GM23338 (cell line): ENCODE results near the gene USP32.
"Not testable (repeated sequence)": the region's sequence is repeated elsewhere in the genome, so short reads cannot be mapped to it uniquely, and the experiment has no call there.

ENCODE experiments used
- EZH2 ChIP-seq: fragments of 200-600 bp; sonication (generic); IDR thresholded peaks from one replicate; pipeline ENCODE4 v1.8.0; 2017; ENCODE audit warnings: antibody characterized with exemption, mild to moderate bottlenecking, low read depth; ENCODE audit not compliant: unreplicated experiment
- TF ChIP-seq, protein P1 (sequence below), 2 experiments: fragments of 200-600 bp in 1 of 2; sonication (generic) in 1 of 2; conservative IDR thresholded peaks; 2 replicates each; pipeline versions ENCODE4 v1.5.1 to v1.6.1; 2016 to 2017; ENCODE audit warnings: antibody characterized with exemption in 2 of 2, low read depth in 2 of 2, mild to moderate bottlenecking in 2 of 2, moderate library complexity in 1 of 2

DNA sequence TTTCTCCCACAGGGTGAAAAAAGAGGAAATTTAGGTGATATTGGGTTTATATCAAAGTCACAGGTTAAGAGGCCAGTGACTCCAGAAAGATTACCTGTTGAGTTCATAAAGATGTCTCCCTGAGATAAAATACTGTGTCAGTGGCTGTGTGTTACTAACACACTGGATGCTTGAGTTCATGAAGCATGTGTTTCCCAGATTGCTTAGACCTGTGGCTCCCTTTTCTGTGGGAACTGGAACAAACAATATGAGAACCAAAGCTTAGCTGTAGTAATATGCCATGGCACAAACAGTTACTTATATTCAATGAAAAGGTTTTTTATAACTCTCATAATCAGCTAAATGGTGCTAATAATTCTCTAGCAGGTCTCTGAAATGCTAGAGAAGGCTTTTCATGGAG, 180.7 kb downstream of the USP32 start:
- TF ChIP-seq, protein P1, sequence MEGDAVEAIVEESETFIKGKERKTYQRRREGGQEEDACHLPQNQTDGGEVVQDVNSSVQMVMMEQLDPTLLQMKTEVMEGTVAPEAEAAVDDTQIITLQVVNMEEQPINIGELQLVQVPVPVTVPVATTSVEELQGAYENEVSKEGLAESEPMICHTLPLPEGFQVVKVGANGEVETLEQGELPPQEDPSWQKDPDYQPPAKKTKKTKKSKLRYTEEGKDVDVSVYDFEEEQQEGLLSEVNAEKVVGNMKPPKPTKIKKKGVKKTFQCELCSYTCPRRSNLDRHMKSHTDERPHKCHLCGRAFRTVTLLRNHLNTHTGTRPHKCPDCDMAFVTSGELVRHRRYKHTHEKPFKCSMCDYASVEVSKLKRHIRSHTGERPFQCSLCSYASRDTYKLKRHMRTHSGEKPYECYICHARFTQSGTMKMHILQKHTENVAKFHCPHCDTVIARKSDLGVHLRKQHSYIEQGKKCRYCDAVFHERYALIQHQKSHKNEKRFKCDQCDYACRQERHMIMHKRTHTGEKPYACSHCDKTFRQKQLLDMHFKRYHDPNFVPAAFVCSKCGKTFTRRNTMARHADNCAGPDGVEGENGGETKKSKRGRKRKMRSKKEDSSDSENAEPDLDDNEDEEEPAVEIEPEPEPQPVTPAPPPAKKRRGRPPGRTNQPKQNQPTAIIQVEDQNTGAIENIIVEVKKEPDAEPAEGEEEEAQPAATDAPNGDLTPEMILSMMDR (conservative IDR thresholded peaks at IDR 0.05; ENCODE audit: low read depth in 2 of 2): not testable (repeated sequence)
- TF ChIP-seq EZH2: not testable (repeated sequence)
